OCI-LY1 (cell line): ENCODE results near the gene MIOX.
A peak's percentile ranks its signal among the peaks of the same experiment; 100 is the strongest.

Experiments
- H2AFZ ChIP-seq: fragments of 200-600 bp; sonication (generic), shearing (Covaris generic); 2 replicates; pipeline ENCODE4 v1.6.0; 2014; ENCODE audit warnings: antibody characterized with exemption, mild to moderate bottlenecking, low read length
- H3F3A ChIP-seq: fragments of 200-600 bp; sonication (generic), shearing (Covaris generic); 2 replicates; pipeline ENCODE4 v1.6.0; 2014; ENCODE audit warnings: mild to moderate bottlenecking, antibody characterized with exemption, low read length, moderate library complexity; ENCODE audit not compliant: insufficient read depth
- H3K27ac ChIP-seq: fragments of 200-600 bp; sonication (generic); 2 replicates; pipeline ENCODE4 v1.5.1; 2014; ENCODE audit warnings: low read length, mixed run types, mild to moderate bottlenecking, low read depth; ENCODE audit not compliant: poor library complexity, severe bottlenecking
- H3K27me3 ChIP-seq: fragments of 200-600 bp; sonication (generic); 2 replicates; pipeline ENCODE4 v1.6.0; 2014; ENCODE audit warnings: antibody characterized with exemption, mild to moderate bottlenecking, low read length, moderate library complexity; ENCODE audit not compliant: insufficient read depth
- H3K36me3 ChIP-seq: fragments of 200-600 bp; sonication (generic); 2 replicates; pipeline ENCODE4 v1.6.1; 2014; ENCODE audit warnings: mild to moderate bottlenecking, antibody characterized with exemption, low read length, moderate library complexity, mixed read lengths; ENCODE audit not compliant: insufficient read depth
- H3K4me1 ChIP-seq: fragments of 200-600 bp; sonication (generic); 2 replicates; pipeline ENCODE4 v1.5.1; 2014; ENCODE audit warnings: mild to moderate bottlenecking, low read length, moderate library complexity; ENCODE audit not compliant: insufficient read depth, severe bottlenecking
- H3K4me2 ChIP-seq: fragments of 200-600 bp; sonication (generic), shearing (Covaris generic); 2 replicates; pipeline ENCODE4 v1.6.1; 2014; ENCODE audit warnings: low read length
- H3K4me3 ChIP-seq: fragments of 200-600 bp; sonication (generic); 2 replicates; pipeline ENCODE4 v1.5.1; 2014; ENCODE audit warnings: low read length, low read depth, mild to moderate bottlenecking, mixed read lengths; ENCODE audit not compliant: poor library complexity, severe bottlenecking
- H3K79me2 ChIP-seq: fragments of 200-600 bp; shearing (Covaris generic); 2 replicates; pipeline ENCODE4 v1.6.1; 2016; ENCODE audit warnings: mixed run types, low read length, mixed read lengths; ENCODE audit not compliant: insufficient read depth
- H3K9ac ChIP-seq: fragments of 200-600 bp; sonication (generic), shearing (Covaris generic); 2 replicates; pipeline ENCODE4 v1.6.1; 2014; ENCODE audit warnings: mild to moderate bottlenecking, low read length, mixed read lengths
- H3K9me2 ChIP-seq: fragments of 200-600 bp; sonication (generic), shearing (Covaris generic); 2 replicates; pipeline ENCODE4 v1.6.1; 2014; ENCODE audit warnings: low read depth, mild to moderate bottlenecking, low read length, mixed read lengths
- H3K9me3 ChIP-seq: fragments of 200-600 bp; shearing (Covaris generic); 2 replicates; pipeline ENCODE4 v1.6.1; 2014; ENCODE audit warnings: low read length, mixed read lengths
- H4K20me1 ChIP-seq: fragments of 200-600 bp; sonication (generic), shearing (Covaris generic); 2 replicates; pipeline ENCODE4 v1.6.0; 2016; ENCODE audit warnings: mild to moderate bottlenecking, low read length; ENCODE audit not compliant: insufficient read depth
- CTCF ChIP-seq: fragments of 200-600 bp; sonication (generic), shearing (Covaris generic); IDR thresholded peaks from 2 replicates; pipeline ENCODE4 v1.5.1; 2017; ENCODE audit warnings: mild to moderate bottlenecking, antibody characterized with exemption, low read length, moderate library complexity, mixed read lengths
- EZH2 ChIP-seq: fragments of 200-600 bp; sonication (generic), shearing (Covaris generic); IDR thresholded peaks from 2 replicates; pipeline ENCODE4 v1.8.0; 2017; ENCODE audit warnings: borderline replicate concordance, mixed run types, mild to moderate bottlenecking, antibody characterized with exemption, low read length, moderate library complexity, mixed read lengths

The MIOX gene

DNA sequence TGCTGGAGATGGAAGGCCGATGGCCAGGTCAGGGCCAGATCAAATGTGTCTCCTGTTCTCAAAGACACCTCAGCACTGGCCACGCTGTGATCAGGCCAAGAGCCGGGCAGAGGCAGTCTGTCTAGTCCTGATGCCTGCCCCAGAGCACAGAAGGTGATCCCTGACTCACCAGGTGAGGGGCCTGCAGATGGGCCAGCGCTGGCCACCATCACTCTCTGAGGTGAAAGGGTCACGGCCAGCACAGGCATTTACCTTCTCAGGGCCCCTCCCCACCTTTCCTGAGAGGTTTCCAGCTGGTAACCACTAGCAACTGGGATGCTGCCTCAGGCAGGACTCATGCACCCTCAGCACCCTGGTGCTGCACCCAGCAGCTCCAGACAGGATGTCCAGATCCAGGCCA, 14.7 kb upstream of the MIOX start:
- H3K4me2 ChIP-seq: peak overlapping the region; percentile 86
- H3K36me3 ChIP-seq: peaks cover 5% of the 10 kb centered on the region; the same call in 1 of the 2 replicates
- no peaks in the 10 kb centered on the region for H3K9me2 ChIP-seq
- no peaks in the 10 kb centered on the region for H3F3A ChIP-seq
- no peaks in the 10 kb centered on the region for H4K20me1 ChIP-seq
- H3K27me3 ChIP-seq: no peaks in the 10 kb centered on the region
- peak overlapping the region; percentile 74 for H3K9ac ChIP-seq
- H2AFZ ChIP-seq: no peak overlapping the region
- H3K79me2 ChIP-seq: peaks cover 26% of the 10 kb centered on the region
- no peaks in the 10 kb centered on the region for H3K9me3 ChIP-seq
- peaks cover 77% of the 10 kb centered on the region for H3K4me1 ChIP-seq
- TF ChIP-seq CTCF (no peak), EZH2 (no peak)
- peak overlapping the region; percentile 88 for H3K4me3 ChIP-seq
- peak overlapping the region; percentile 98 for H3K27ac ChIP-seq

DNA sequence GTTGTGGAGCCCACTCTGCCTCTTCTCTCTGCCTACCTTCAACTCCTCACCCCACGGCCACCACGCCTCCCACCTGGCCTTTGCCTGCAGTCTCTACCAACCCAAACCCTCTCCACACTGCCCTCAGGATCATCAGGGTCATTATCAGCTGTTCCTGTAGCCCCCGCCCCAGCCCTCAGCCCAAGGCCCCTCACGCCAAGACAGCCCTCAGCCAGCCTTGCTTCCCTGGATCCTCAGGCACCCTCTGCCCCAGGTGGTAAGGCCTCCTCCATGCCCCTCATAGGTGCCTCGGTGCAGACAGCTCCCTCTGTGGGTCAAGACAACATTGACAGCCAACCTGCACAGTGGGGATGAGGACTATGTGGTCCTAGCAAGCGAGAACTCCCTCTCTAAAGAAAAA, 13.6 kb upstream of the MIOX start:
- Histone ChIP-seq H3K27ac (peak overlapping the region; percentile 98), H3F3A (no peaks in the 10 kb centered on the region), H3K79me2 (peaks cover 26% of the 10 kb centered on the region), H3K4me3 (peak overlapping the region; percentile 88), H4K20me1 (no peaks in the 10 kb centered on the region), H3K36me3 (no peaks in the 10 kb centered on the region; the same call in 1 of the 2 replicates), H3K27me3 (no peaks in the 10 kb centered on the region), H2AFZ (no peak overlapping the region), H3K9me2 (no peaks in the 10 kb centered on the region), H3K9me3 (no peaks in the 10 kb centered on the region), H3K4me2 (peak overlapping the region; percentile 86), H3K4me1 (peaks cover 66% of the 10 kb centered on the region), H3K9ac (peak overlapping the region; percentile 74; the same call in 1 of the 2 replicates)
- TF ChIP-seq EZH2 (no peak), CTCF (peak; percentile 86)

GRCh38 chr22:50473855-50474671, 12.6 kb upstream of the MIOX start:
- H3K4me1 ChIP-seq: peaks cover 56% of the 10 kb centered on the region
- H3K4me2 ChIP-seq: peak overlapping the region; percentile 86
- peak overlapping the region; percentile 74 for H3K9ac ChIP-seq
- H4K20me1 ChIP-seq: no peaks in the 10 kb centered on the region
- no peak overlapping the region for H2AFZ ChIP-seq
- peak overlapping the region; percentile 88 for H3K4me3 ChIP-seq
- TF ChIP-seq CTCF: no peak
- TF ChIP-seq EZH2: no peak
- H3K27me3 ChIP-seq: no peaks in the 10 kb centered on the region
- H3K36me3 ChIP-seq: no peaks in the 10 kb centered on the region; the same call in 1 of the 2 replicates
- no peaks in the 10 kb centered on the region for H3K9me2 ChIP-seq
- H3K9me3 ChIP-seq: no peaks in the 10 kb centered on the region
- peak overlapping the region; percentile 98 for H3K27ac ChIP-seq
- peaks cover 26% of the 10 kb centered on the region for H3K79me2 ChIP-seq
- H3F3A ChIP-seq: no peaks in the 10 kb centered on the region
